Measurements from ENCODE around the gene MAGI3. TPM values are rescaled to one million over a fixed set of nuclear protein-coding genes. Genes with fewer than 3 reads are reported as not detected.
A peak's percentile ranks its signal among the peaks of the same experiment; 100 is the strongest.

MAGI3 gene
- total and polyA plus RNA-seq, 5 donors from 2014 or later = 1.4 to 4.9 (median 2.5) TPM

GRCh38 chr1:113653741-113654140 is 263.4 kb downstream of the MAGI3 start:
- Histone ChIP-seq H3K27ac (ENCODE audit: insufficient read depth, low read length, poor library complexity, severe bottlenecking) (no peak overlapping the region), H3K4me1 (ENCODE audit: control insufficient read depth, insufficient read depth, low read length, poor library complexity, severe bottlenecking) (no peaks in the 10 kb centered on the region), H3K27me3 (ENCODE audit: control insufficient read depth, insufficient read depth, low read length) (no peaks in the 10 kb centered on the region), H3K36me3 (ENCODE audit: control insufficient read depth, insufficient read depth, low read length) (no peaks in the 10 kb centered on the region), H3K4me3 (ENCODE audit: low read depth, low read length) (no peak overlapping the region), H3K9me3 (ENCODE audit: control insufficient read depth in 2 of 2, low read length in 2 of 2) (no peaks in the 10 kb centered on the region)
- ATAC-seq (ENCODE audit: low read depth in 2 of 2) (no peak), DNase-seq (no peak)
- H3K36me3 Mint-ChIP-seq = no peaks in the 10 kb centered on the region
- H3K9me3 Mint-ChIP-seq = no peaks in the 10 kb centered on the region
- H3K4me3 Mint-ChIP-seq = no peak overlapping the region
- H3K27me3 Mint-ChIP-seq = no peaks in the 10 kb centered on the region
- H3K4me1 Mint-ChIP-seq = no peaks in the 10 kb centered on the region
- no peak overlapping the region for H3K27ac Mint-ChIP-seq

- ATAC-seq (ENCODE audit: low read depth in 2 of 2) = no peak
- H3K4me3 Mint-ChIP-seq = no peak overlapping the region
Observed at GRCh38 chr1:113654883-113655282, 264.6 kb downstream of the MAGI3 start.

GRCh38 chr1:113657126-113657525 is 266.8 kb downstream of the MAGI3 start:
- no peaks in the 10 kb centered on the region for H3K9me3 Mint-ChIP-seq
- no peak overlapping the region for H3K4me3 Mint-ChIP-seq
- no peaks in the 10 kb centered on the region for H3K27me3 Mint-ChIP-seq

More at GRCh38 chr1:113654883-113655282, 264.6 kb downstream of the MAGI3 start:
- no peaks in the 10 kb centered on the region for H3K27me3 Mint-ChIP-seq
- Histone ChIP-seq H3K27me3 (ENCODE audit: control insufficient read depth, insufficient read depth, low read length) (no peaks in the 10 kb centered on the region), H3K9me3 (ENCODE audit: control insufficient read depth in 2 of 2, low read length in 2 of 2) (no peaks in the 10 kb centered on the region), H3K4me3 (ENCODE audit: low read depth, low read length) (no peak overlapping the region), H3K27ac (ENCODE audit: insufficient read depth, low read length, poor library complexity, severe bottlenecking) (no peak overlapping the region), H3K4me1 (ENCODE audit: control insufficient read depth, insufficient read depth, low read length, poor library complexity, severe bottlenecking) (no peaks in the 10 kb centered on the region), H3K36me3 (ENCODE audit: control insufficient read depth, insufficient read depth, low read length) (no peaks in the 10 kb centered on the region)
- H3K9me3 Mint-ChIP-seq = no peaks in the 10 kb centered on the region
- H3K36me3 Mint-ChIP-seq = no peaks in the 10 kb centered on the region
- DNase-seq = no peak
- no peak overlapping the region for H3K27ac Mint-ChIP-seq
- H3K4me1 Mint-ChIP-seq = no peaks in the 10 kb centered on the region

GRCh38 chr1:113657556-113658063 is 267.3 kb downstream of the MAGI3 start:
- H3K27ac Mint-ChIP-seq = no peak overlapping the region
- no peaks in the 10 kb centered on the region for H3K36me3 ChIP-seq (ENCODE audit: control insufficient read depth, insufficient read depth, low read length)

More at GRCh38 chr1:113657126-113657525, 266.8 kb downstream of the MAGI3 start:
- no peak for ATAC-seq (ENCODE audit: low read depth in 2 of 2)
- Mint-ChIP-seq H3K4me1 (peaks cover 0 to 2% (median 0%) of the 10 kb centered on the region in 4 donors), H3K27ac (peak overlapping the region in 1 of 3 donors; percentile 7), H3K36me3 (no peaks in the 10 kb centered on the region)
- Histone ChIP-seq H3K27ac (ENCODE audit: insufficient read depth, low read length, poor library complexity, severe bottlenecking) (no peak overlapping the region), H3K27me3 (ENCODE audit: control insufficient read depth, insufficient read depth, low read length) (no peaks in the 10 kb centered on the region), H3K36me3 (ENCODE audit: control insufficient read depth, insufficient read depth, low read length) (no peaks in the 10 kb centered on the region), H3K4me1 (ENCODE audit: control insufficient read depth, insufficient read depth, low read length, poor library complexity, severe bottlenecking) (no peaks in the 10 kb centered on the region), H3K4me3 (ENCODE audit: low read depth, low read length) (no peak overlapping the region), H3K9me3 (ENCODE audit: control insufficient read depth in 2 of 2, low read length in 2 of 2) (no peaks in the 10 kb centered on the region)
- DNase-seq = no peak

GRCh38 chr1:113659035-113659434 is 268.7 kb downstream of the MAGI3 start:
- Histone ChIP-seq H3K27me3 (ENCODE audit: control insufficient read depth, insufficient read depth, low read length) (no peaks in the 10 kb centered on the region), H3K4me3 (ENCODE audit: low read depth, low read length) (no peak overlapping the region), H3K9me3 (ENCODE audit: control insufficient read depth in 2 of 2, low read length in 2 of 2) (no peaks in the 10 kb centered on the region), H3K27ac (ENCODE audit: insufficient read depth, low read length, poor library complexity, severe bottlenecking) (no peak overlapping the region), H3K36me3 (ENCODE audit: control insufficient read depth, insufficient read depth, low read length) (no peaks in the 10 kb centered on the region), H3K4me1 (ENCODE audit: control insufficient read depth, insufficient read depth, low read length, poor library complexity, severe bottlenecking) (no peaks in the 10 kb centered on the region)
- H3K4me3 Mint-ChIP-seq = no peak overlapping the region
- no peak overlapping the region for H3K27ac Mint-ChIP-seq
- no peak for DNase-seq
- peaks cover 0 to 2% (median 0%) of the 10 kb centered on the region in 4 donors for H3K4me1 Mint-ChIP-seq
- H3K36me3 Mint-ChIP-seq = no peaks in the 10 kb centered on the region
- H3K27me3 Mint-ChIP-seq = no peaks in the 10 kb centered on the region
- no peak for ATAC-seq (ENCODE audit: low read depth in 2 of 2)
- H3K9me3 Mint-ChIP-seq = no peaks in the 10 kb centered on the region

More at GRCh38 chr1:113657556-113658063, 267.3 kb downstream of the MAGI3 start:
- Histone ChIP-seq H3K27me3 (ENCODE audit: control insufficient read depth, insufficient read depth, low read length) (no peaks in the 10 kb centered on the region), H3K9me3 (ENCODE audit: control insufficient read depth in 2 of 2, low read length in 2 of 2) (no peaks in the 10 kb centered on the region), H3K27ac (ENCODE audit: insufficient read depth, low read length, poor library complexity, severe bottlenecking) (no peak overlapping the region), H3K4me3 (ENCODE audit: low read depth, low read length) (no peak overlapping the region), H3K4me1 (ENCODE audit: control insufficient read depth, insufficient read depth, low read length, poor library complexity, severe bottlenecking) (no peaks in the 10 kb centered on the region)
- ATAC-seq (ENCODE audit: low read depth in 2 of 2) (no peak), DNase-seq (no peak)
- Mint-ChIP-seq H3K4me3 (no peak overlapping the region), H3K36me3 (no peaks in the 10 kb centered on the region), H3K27me3 (no peaks in the 10 kb centered on the region), H3K9me3 (no peaks in the 10 kb centered on the region), H3K4me1 (peaks cover 0 to 2% (median 0%) of the 10 kb centered on the region in 4 donors)

GRCh38 chr1:113659556-113659955 is 269.2 kb downstream of the MAGI3 start:
- Histone ChIP-seq H3K27me3 (ENCODE audit: control insufficient read depth, insufficient read depth, low read length) (no peaks in the 10 kb centered on the region), H3K4me3 (ENCODE audit: low read depth, low read length) (no peak overlapping the region), H3K27ac (ENCODE audit: insufficient read depth, low read length, poor library complexity, severe bottlenecking) (no peak overlapping the region), H3K36me3 (ENCODE audit: control insufficient read depth, insufficient read depth, low read length) (no peaks in the 10 kb centered on the region), H3K9me3 (ENCODE audit: control insufficient read depth in 2 of 2, low read length in 2 of 2) (no peaks in the 10 kb centered on the region), H3K4me1 (ENCODE audit: control insufficient read depth, insufficient read depth, low read length, poor library complexity, severe bottlenecking) (no peaks in the 10 kb centered on the region)
- ATAC-seq (ENCODE audit: low read depth in 2 of 2) = no peak
- Mint-ChIP-seq H3K4me3 (no peak overlapping the region), H3K9me3 (no peaks in the 10 kb centered on the region), H3K4me1 (peaks cover 0 to 2% (median 0%) of the 10 kb centered on the region in 4 donors), H3K36me3 (no peaks in the 10 kb centered on the region), H3K27ac (no peak overlapping the region), H3K27me3 (no peaks in the 10 kb centered on the region)
- DNase-seq = no peak

- Mint-ChIP-seq H3K36me3 (no peaks in the 10 kb centered on the region), H3K27me3 (peaks cover 4% of the 10 kb centered on the region), H3K9me3 (no peaks in the 10 kb centered on the region), H3K27ac (peak overlapping the region in 1 of 3 donors; percentile 13), H3K4me3 (no peak overlapping the region), H3K4me1 (peaks cover 0 to 2% (median 0%) of the 10 kb centered on the region in 4 donors)
- Histone ChIP-seq H3K36me3 (ENCODE audit: control insufficient read depth, insufficient read depth, low read length) (no peaks in the 10 kb centered on the region), H3K9me3 (ENCODE audit: control insufficient read depth in 2 of 2, low read length in 2 of 2) (no peaks in the 10 kb centered on the region), H3K4me1 (ENCODE audit: control insufficient read depth, insufficient read depth, low read length, poor library complexity, severe bottlenecking) (no peaks in the 10 kb centered on the region), H3K27me3 (ENCODE audit: control insufficient read depth, insufficient read depth, low read length) (no peaks in the 10 kb centered on the region), H3K27ac (ENCODE audit: insufficient read depth, low read length, poor library complexity, severe bottlenecking) (no peak overlapping the region), H3K4me3 (ENCODE audit: low read depth, low read length) (no peak overlapping the region)
- ATAC-seq (ENCODE audit: low read depth in 2 of 2) (no peak), DNase-seq (no peak)
Observed at GRCh38 chr1:113660088-113660487, 269.8 kb downstream of the MAGI3 start.

- peaks cover 4% of the 10 kb centered on the region for H3K27me3 Mint-ChIP-seq
- H3K36me3 Mint-ChIP-seq = no peaks in the 10 kb centered on the region
- no peak overlapping the region for H3K4me3 Mint-ChIP-seq
- H3K27ac Mint-ChIP-seq = no peak overlapping the region
- peaks cover 0 to 2% (median 0%) of the 10 kb centered on the region in 4 donors for H3K4me1 Mint-ChIP-seq
- no peaks in the 10 kb centered on the region for H3K4me1 ChIP-seq (ENCODE audit: control insufficient read depth, insufficient read depth, low read length, poor library complexity, severe bottlenecking)
- no peak overlapping the region for H3K4me3 ChIP-seq (ENCODE audit: low read depth, low read length)
- no peak overlapping the region for H3K27ac ChIP-seq (ENCODE audit: insufficient read depth, low read length, poor library complexity, severe bottlenecking)
- H3K9me3 ChIP-seq (ENCODE audit: control insufficient read depth in 2 of 2, low read length in 2 of 2) = no peaks in the 10 kb centered on the region
- H3K36me3 ChIP-seq (ENCODE audit: control insufficient read depth, insufficient read depth, low read length) = no peaks in the 10 kb centered on the region
- no peak for ATAC-seq (ENCODE audit: low read depth in 2 of 2)
- H3K27me3 ChIP-seq (ENCODE audit: control insufficient read depth, insufficient read depth, low read length) = no peaks in the 10 kb centered on the region
- no peak for DNase-seq
- H3K9me3 Mint-ChIP-seq = no peaks in the 10 kb centered on the region
Observed at GRCh38 chr1:113662101-113662500, 271.8 kb downstream of the MAGI3 start.

Data from CD4-positive, CD25-positive, alpha-beta regulatory T cell (primary cell).